ENCODE measurements around the gene CDH13. TPM values are rescaled to one million over a fixed set of nuclear protein-coding genes. Genes with fewer than 3 reads are reported as not detected.

The CDH13 gene
- polyA plus RNA-seq, 1 donor: 8.7 TPM

DNA sequence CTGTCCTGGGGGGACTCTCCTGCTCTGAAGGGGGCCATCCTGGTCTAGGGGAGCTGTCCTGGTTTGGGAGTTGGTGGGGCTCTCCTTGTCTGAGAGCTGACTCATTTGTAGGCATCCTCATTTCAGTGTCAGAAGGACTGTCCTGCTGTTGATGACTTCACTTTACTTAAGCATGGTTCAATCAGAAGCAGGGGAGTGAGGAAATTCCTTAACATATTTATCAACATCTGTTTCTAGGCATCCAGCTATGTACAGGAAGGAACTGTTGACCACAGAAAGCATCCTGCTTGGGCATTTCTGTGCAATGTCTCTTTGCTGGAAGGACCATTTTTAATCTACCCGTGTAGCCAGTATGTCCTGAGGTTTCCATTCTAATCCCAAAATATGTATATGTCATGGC, 678.3 kb downstream of the CDH13 start:
- no peak for DNase-seq

DNA sequence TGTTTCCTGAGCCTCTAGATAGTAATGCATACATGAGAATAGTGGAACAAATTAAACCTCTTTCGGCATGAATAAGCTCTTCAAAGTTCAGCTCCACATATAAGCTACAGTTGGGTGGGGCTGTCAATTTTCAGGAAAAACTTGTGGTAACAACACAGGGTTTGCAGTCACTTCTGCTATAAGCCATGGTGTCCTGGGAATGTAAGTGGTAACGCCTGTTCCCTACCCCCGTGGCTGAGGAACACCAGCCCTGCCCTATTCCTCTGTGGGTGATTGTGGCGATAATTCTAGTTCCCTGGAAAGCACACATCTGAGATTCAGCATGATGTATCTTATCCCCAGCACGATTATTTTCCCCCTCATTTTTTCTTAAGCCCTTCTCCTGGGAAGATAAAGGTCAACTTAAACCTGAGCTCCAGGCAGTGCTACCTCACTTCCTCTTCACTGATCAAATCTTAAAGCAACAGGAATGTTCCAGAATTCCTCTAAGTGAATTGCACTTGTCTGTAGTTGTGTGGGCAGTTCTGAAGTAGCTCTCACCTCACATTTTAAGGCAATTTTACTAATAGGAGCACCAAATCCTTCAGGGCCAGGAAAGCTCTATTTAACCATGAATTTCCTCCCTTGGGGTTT, 680.3 kb downstream of the CDH13 start:
- DNase-seq: no peak

GRCh38 chr16:83307594-83307992, 680.8 kb downstream of the CDH13 start:
- no peak for DNase-seq

DNA sequence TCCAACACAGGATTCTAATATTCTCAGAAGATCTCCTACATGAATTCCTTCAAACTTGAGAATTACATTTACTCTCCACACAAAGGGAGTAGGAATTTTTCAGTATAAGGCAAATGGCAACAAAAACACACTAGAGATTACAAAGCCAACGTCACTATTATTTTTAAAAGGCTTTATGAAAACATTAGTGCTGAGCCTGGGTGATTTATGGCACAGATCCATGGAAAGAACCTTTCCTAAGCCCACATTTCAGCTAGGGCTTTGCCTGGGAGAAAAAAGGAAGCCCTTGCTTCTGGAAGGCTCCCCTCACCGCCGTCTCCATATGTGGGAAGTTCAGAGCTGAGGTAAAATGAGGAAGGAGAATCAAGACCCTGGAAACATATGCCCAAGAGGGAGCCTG, 681.6 kb downstream of the CDH13 start:
- DNase-seq: no peak

DNA sequence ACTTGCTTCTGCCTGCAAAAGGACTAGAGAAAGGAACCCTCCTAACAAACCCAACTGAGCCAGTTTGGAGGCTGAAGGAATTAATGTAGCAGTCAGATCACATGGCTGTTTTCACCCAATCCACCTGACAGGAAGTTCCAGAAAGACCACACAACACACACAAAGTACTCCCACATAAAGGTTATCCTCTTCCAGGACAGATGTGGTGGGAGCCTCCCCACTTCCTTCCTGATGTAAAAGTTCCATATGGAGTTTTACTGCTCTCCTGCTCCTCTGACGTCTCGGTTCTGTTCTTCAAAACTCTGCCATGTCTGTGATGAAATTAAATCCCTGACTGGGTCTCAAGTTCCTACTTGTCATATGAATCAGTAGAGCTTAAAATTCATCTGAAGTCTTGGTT, 684.0 kb downstream of the CDH13 start:
- no peak for DNase-seq

- DNase-seq: no peak
Measured at GRCh38 chr16:83312015-83312717, 685.4 kb downstream of the CDH13 start.

DNA sequence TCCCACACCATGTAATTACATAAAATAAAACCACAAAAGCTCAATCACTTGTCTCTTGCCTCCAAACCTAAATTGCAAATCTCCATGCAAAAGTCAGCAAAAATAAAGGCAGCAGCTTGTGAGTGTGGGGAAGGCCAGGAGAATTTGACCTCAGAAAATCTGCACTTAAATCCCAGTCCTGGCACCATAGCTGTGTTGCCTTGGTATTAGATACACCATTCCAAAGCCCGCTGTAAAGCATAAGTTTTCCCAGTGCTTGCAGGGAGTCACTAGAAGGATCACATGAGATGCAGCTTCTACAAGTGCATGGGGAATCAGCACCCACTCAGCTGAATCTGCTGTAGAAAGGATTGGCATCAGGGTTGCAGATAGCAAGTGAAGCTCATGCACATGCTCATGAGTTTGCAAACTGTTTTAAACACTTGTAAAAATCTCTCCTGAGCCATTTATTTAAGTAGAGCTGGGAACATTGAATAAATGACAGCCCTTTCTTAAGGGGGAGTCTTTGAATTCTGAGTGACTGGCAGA, 686.0 kb downstream of the CDH13 start:
- DNase-seq: no peak

DNA sequence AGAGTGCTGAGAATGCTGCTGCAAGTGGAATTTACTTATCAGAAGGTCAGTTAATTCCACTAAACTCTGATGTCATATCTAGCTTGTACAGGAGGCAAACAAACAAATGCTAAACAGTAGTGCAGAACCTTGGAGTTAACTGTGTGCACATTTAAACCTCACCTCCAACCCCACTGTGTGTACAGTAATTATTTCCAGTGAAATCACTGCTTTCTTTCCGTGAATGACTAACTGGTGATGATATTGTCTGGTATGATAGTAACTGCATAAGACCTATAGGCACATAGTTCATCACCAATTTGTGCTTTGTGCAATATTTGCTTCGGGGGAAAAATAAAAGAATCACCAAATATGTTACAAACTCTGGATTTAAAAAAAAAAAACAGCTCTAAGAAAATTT, 688.5 kb downstream of the CDH13 start:
- DNase-seq: no peak

GRCh38 chr16:83316458-83316857, 689.7 kb downstream of the CDH13 start:
- DNase-seq: no peak

DNA sequence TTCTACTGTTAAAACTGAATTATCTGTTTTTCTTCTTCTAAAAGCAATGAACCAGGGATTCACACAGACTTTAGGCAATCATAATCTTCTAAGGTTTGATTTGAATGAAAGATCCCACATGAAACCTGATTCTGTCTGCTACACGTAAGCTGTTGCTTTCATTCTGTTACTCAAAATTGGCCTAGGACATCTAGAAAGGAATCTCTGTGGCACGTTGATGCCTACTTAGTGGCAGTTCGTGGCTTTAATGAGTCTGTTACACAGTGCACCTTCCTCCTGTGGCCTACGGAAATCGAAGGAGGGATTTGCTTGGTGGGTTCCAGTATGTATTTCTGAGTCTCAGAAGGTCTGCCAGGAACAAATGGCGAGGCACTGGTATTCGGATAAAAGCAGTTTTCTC, 691.6 kb downstream of the CDH13 start:
- no peak for DNase-seq

- DNase-seq: no peak
Measured at GRCh38 chr16:83328936-83329335, 702.2 kb downstream of the CDH13 start.

DNA sequence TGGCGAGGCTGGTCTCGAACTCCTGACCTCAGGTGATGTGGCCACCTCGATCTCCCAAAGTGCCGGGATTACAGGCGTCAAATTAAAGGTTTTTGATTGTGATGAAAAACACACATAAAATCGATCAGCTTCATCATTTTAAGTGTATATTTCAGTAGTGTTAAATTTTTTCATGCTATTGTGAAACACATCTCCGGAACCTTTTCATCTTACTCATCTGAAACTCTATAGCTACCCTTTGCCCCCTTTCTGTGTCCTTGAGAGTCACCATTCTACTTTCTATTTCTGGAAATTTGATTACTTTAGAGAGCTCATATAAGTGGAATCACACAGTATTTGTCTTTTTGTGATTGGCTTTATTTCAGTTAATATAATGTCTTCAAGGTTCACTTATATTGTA, 702.7 kb downstream of the CDH13 start:
- no peak for DNase-seq

GRCh38 chr16:83330251-83330650, 703.5 kb downstream of the CDH13 start:
- DNase-seq: no peak

GRCh38 chr16:83335076-83335475, 708.3 kb downstream of the CDH13 start:
- no peak for DNase-seq

DNA sequence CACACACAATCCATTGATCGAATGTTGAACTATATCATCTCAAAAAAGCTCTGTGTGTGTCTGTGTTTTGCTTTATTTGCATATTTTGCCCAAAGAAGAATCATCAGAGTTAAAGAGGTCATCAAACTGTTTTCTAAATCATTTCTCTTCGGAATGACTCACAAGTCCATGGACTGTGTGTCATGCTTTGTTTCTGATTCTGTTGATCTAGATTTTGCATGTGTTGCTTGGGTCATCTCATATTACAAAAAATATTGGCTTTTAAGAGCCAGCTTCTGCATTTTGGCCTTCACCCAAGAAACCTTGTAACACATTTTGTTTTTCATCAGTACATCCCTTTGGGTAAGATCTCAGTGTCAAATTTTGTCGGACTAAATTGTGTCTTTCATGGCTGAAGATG, 709.8 kb downstream of the CDH13 start:
- no peak for DNase-seq

DNA sequence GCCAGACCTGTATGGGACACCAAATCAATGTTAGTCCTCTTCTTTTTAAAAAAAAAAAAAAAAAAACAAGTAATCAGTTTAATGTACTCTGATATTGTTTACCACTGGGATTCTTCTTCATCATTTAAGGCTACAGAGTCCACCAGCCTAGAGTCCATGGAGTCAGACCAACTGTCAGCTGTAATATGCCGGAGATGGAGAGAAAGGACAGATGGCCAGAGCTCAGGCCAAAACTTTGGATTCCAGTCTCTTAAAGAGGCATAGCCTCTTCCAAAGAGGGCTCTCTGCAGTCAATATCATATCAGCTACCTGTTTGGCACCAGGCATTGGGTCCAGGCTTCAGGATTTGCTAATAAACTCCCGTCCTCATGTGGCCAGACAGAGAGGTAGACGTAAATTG, 711.4 kb downstream of the CDH13 start:
- no peak for DNase-seq

DNA sequence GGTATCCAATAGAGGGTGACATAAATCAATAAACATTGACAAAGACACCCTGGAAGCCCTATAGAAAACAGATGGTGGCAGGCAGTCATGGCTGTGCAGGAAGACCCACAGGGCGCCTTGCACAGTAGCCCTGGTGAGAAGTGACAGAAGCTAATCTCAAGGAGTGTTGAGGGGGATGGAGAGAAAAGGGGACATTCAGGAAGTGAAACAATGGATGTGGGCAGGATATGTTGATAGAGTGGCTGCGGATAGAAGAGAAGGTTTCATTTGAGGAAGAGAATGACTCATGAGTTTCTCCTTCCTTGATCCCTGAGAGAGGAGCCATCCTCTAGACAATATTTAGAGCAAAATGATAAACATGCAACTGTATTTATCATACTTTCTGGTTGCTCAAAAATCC, 712.2 kb downstream of the CDH13 start:
- no peak for DNase-seq

- DNase-seq: no peak
Measured at GRCh38 chr16:83343935-83344366, 717.2 kb downstream of the CDH13 start.

- DNase-seq: no peak
Measured at GRCh38 chr16:83345846-83346640, 719.3 kb downstream of the CDH13 start.

DNA sequence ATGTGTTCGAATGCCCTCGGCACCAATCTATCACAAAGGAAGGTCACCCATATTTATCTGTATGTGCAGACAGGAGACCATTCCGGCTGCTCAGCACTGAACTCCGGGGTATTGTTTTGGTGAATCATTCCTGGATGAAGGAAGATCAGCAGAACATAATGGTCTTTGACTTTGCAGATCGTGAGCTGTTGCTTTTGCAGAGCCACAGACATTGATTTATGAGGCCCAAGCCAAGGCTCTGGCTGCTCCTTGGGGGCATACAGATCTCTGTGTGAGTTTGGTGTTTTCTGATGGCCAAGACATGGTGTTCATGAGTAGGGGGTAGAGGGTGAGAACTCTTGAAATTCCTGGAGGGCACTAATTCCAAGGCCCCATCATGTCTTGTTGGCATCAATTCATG, 722.2 kb downstream of the CDH13 start:
- no peak for DNase-seq

DNA sequence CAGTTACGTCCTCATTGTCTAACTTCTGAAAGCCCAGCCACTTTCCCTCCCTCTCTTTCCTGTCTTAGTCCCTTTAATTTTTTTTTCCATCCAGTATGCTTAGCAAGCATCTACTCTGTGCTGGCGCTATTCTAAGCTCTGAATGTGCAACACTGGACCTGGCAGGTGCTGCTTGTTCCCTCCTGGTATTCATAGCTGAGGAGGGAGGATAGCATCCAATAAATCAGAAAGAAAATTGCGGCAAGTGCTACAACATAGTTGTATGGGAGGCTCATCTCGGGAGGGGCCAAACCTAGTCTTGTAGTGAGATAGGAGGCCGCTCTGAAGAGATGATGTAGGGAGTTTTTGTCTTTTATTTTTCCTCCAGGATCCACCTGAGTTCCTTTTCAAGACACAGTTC, 723.7 kb downstream of the CDH13 start:
- no peak for DNase-seq

- DNase-seq: no peak
Measured at GRCh38 chr16:83351846-83352245, 725.1 kb downstream of the CDH13 start.

DNA sequence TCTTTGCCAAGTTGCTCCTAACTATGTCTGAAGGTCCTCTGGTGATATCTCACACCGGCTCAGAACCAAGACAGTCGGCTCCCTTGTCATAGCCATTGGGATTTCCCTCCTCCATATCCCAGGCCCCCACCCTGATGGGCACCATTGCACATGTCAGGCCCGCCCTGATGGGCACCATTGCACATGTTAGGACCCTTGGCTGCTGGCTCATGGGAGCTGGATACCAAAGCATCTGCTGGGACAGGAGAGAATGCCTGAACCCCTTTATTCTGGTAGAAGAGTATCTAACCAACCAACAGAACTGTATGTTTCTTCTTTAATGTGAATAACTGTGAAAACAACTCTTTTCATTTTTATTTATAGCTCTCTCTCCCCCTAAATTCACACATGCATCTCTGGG, 726.5 kb downstream of the CDH13 start:
- no peak for DNase-seq

Data from left kidney (tissue), 2 donors.